Measurements from ENCODE around the gene RTP4. TPM values are rescaled to one million over a fixed set of nuclear protein-coding genes. Genes with fewer than 3 reads are reported as not detected.

Gene RTP4
- polyA plus RNA-seq, 1 donor (not counting 4 experiments of a cell fraction or from before 2014, with no cell fraction given) = 0.38 TPM

DNA sequence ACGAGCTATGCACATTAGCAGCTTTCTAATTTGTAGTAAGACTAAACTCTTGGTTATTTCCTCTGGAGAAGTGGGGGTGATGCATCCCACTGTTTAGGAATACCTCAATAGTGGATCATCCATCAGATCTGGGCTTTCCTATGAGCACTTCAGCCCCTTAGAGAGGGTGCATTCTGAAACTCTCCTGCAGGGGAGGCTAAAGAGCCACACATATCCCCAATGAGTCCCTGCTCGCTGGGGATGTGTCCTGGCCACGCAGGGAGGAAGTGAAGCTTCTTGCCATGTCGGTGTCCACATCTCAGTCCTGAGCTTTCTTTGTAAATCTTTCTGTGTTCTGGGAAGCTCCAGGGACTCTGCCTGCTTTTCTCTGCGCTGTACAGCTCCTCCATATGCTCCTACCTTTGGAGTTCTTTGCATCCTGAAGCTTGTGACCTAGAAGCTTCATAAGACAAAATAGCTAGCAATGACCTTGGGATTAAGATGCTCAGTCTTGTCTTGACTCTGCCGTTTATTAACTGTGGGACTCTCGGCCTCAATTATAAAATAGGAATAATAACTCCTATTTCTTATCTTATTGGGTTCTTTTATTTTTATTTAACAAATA, 48.4 kb upstream of the RTP4 start:
- peak; percentile 52 for FAIRE-seq
- Histone ChIP-seq H3K9ac (ENCODE audit: control insufficient read depth, extremely low read depth, insufficient read depth, low read length) (no peak overlapping the region), H3K4me2 (ENCODE audit: control insufficient read depth, extremely low read depth, insufficient read depth, low read depth, low read length) (no peak overlapping the region), H3K36me3 (ENCODE audit: control insufficient read depth in 2 of 2, extremely low read depth in 1 of 2, insufficient read depth in 2 of 2, low read length in 2 of 2) (no peaks in the 10 kb centered on the region), H3K4me1 (ENCODE audit: control insufficient read depth, extremely low read depth, insufficient read depth, low read length) (peaks cover 6% of the 10 kb centered on the region), H3K79me2 (ENCODE audit: control insufficient read depth, insufficient read depth, low read length) (no peaks in the 10 kb centered on the region), H2AFZ (ENCODE audit: control insufficient read depth, low read length) (no peak overlapping the region), H3K27ac (ENCODE audit: control insufficient read depth, insufficient read depth, low read length) (no peak overlapping the region), H4K20me1 (ENCODE audit: control insufficient read depth, extremely low read depth, insufficient read depth, low read length) (no peaks in the 10 kb centered on the region), H3K9me3 (ENCODE audit: control insufficient read depth, low read depth, low read length) (no peaks in the 10 kb centered on the region), H3K9me1 (ENCODE audit: control insufficient read depth, extremely low read depth, insufficient read depth, low read length) (no peaks in the 10 kb centered on the region), H3K27me3 (ENCODE audit: control insufficient read depth, extremely low read depth, insufficient read depth, low read length) (peaks cover 18% of the 10 kb centered on the region), H3K4me3 (ENCODE audit: control insufficient read depth in 2 of 3, extremely low read depth in 1 of 3, insufficient read depth in 2 of 3, low read depth in 1 of 3, low read length in 3 of 3) (no peak overlapping the region)
- DNase-seq (ENCODE audit: low read depth, low spot score) = peak; percentile 15
- dilution Hi-C loops (cut with MboI; ENCODE audit: extremely low pct_ligation_motif_present, low sequenced_read_pairs) = loop anchor here (25.0 kb wide), 1 partner anchor 368 kb away; no protein-coding TSS in a partner anchor
- no peak for TF ChIP-seq EZH2 (IDR thresholded peaks at IDR 0.05; ENCODE audit: low read length)
- TF ChIP-seq, protein P1, sequence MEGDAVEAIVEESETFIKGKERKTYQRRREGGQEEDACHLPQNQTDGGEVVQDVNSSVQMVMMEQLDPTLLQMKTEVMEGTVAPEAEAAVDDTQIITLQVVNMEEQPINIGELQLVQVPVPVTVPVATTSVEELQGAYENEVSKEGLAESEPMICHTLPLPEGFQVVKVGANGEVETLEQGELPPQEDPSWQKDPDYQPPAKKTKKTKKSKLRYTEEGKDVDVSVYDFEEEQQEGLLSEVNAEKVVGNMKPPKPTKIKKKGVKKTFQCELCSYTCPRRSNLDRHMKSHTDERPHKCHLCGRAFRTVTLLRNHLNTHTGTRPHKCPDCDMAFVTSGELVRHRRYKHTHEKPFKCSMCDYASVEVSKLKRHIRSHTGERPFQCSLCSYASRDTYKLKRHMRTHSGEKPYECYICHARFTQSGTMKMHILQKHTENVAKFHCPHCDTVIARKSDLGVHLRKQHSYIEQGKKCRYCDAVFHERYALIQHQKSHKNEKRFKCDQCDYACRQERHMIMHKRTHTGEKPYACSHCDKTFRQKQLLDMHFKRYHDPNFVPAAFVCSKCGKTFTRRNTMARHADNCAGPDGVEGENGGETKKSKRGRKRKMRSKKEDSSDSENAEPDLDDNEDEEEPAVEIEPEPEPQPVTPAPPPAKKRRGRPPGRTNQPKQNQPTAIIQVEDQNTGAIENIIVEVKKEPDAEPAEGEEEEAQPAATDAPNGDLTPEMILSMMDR (optimal IDR thresholded peaks at IDR 0.05 in 1 of 3, IDR thresholded peaks at IDR 0.05 in 1 of 3, conservative IDR thresholded peaks at IDR 0.05 in 1 of 3; ENCODE audit: extremely low read depth in 1 of 3, insufficient read depth in 2 of 3, low read length in 3 of 3) = peak; percentile 76 to 96 (median 87)

DNA sequence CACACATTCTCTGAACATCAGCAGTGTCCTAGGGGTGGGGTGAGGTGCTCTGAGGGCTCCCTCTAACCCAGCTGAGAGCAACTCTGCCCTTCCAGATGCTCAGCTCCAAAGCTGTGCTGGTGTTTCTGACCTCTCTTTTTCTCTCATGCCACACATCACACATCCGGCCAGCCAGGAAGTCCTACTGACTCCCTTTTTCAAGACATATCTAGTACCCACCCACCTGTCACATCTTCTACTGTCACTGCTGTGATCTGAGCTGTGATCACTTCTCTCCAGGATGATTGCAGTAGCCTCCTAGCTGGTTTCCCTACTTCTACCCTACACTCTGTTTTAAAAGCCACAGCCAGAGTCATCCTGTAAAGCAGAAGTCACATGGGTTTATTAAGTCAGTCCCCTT, 46.4 kb upstream of the RTP4 start:
- TF ChIP-seq, protein P1 (optimal IDR thresholded peaks at IDR 0.05 in 1 of 3, IDR thresholded peaks at IDR 0.05 in 1 of 3, conservative IDR thresholded peaks at IDR 0.05 in 1 of 3; ENCODE audit: extremely low read depth in 1 of 3, insufficient read depth in 2 of 3, low read length in 3 of 3) = no peak
- TF ChIP-seq EZH2 (IDR thresholded peaks at IDR 0.05; ENCODE audit: low read length) = no peak
- no peaks in the 10 kb centered on the region for H3K9me1 ChIP-seq (ENCODE audit: control insufficient read depth, extremely low read depth, insufficient read depth, low read length)
- no peaks in the 10 kb centered on the region for H3K36me3 ChIP-seq (ENCODE audit: control insufficient read depth in 2 of 2, extremely low read depth in 1 of 2, insufficient read depth in 2 of 2, low read length in 2 of 2)
- no peak overlapping the region for H3K9ac ChIP-seq (ENCODE audit: control insufficient read depth, extremely low read depth, insufficient read depth, low read length)
- H2AFZ ChIP-seq (ENCODE audit: control insufficient read depth, low read length) = no peak overlapping the region
- H3K27me3 ChIP-seq (ENCODE audit: control insufficient read depth, extremely low read depth, insufficient read depth, low read length) = peaks cover 19% of the 10 kb centered on the region
- H3K4me1 ChIP-seq (ENCODE audit: control insufficient read depth, extremely low read depth, insufficient read depth, low read length) = peaks cover 6% of the 10 kb centered on the region
- no peaks in the 10 kb centered on the region for H4K20me1 ChIP-seq (ENCODE audit: control insufficient read depth, extremely low read depth, insufficient read depth, low read length)
- dilution Hi-C loops (cut with MboI; ENCODE audit: extremely low pct_ligation_motif_present, low sequenced_read_pairs) = loop anchor here (25.0 kb wide), 1 partner anchor 366 kb away; no protein-coding TSS in a partner anchor
- no peaks in the 10 kb centered on the region for H3K79me2 ChIP-seq (ENCODE audit: control insufficient read depth, insufficient read depth, low read length)
- FAIRE-seq = no peak
- no peak overlapping the region for H3K4me2 ChIP-seq (ENCODE audit: control insufficient read depth, extremely low read depth, insufficient read depth, low read depth, low read length)
- no peak for DNase-seq (ENCODE audit: low read depth, low spot score)
- H3K9me3 ChIP-seq (ENCODE audit: control insufficient read depth, low read depth, low read length) = no peaks in the 10 kb centered on the region
- no peak overlapping the region for H3K27ac ChIP-seq (ENCODE audit: control insufficient read depth, insufficient read depth, low read length)
- no peak overlapping the region for H3K4me3 ChIP-seq (ENCODE audit: control insufficient read depth in 2 of 3, extremely low read depth in 1 of 3, insufficient read depth in 2 of 3, low read depth in 1 of 3, low read length in 3 of 3)

All from keratinocyte (primary cell).